Measurements from ENCODE around the gene TXNDC12. TPM values are rescaled to one million over a fixed set of nuclear protein-coding genes. Genes with fewer than 3 reads are reported as not detected.
"Not testable (repeated sequence)": the region's sequence is repeated elsewhere in the genome, so short reads cannot be mapped to it uniquely, and the experiment has no call there.

TXNDC12 gene
- total RNA-seq, 1 donor from 2014 or later, result 28.5 TPM

DNA sequence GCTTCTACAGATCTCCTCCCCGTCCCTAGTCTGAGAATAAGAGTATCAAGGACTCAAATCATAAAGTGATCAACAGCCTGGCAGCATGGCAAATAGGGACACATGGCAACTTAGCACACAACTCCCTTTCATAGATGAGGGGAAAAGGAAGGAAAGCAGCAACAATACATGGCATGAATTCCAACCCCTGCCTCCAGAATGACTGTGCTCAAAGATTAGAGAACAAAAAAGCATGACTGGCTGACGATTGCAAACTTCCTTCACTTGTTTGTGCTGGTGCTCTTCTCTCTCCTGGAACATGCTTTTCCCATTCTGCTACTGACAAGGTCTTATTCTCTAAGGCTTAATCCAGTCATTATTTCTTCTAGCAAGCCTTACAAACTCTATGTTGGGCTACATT, 32.9 kb downstream of the TXNDC12 start:
- Histone ChIP-seq H3K9me3 (no peaks in the 10 kb centered on the region), H3K27me3 (no peaks in the 10 kb centered on the region), H3K4me1 (no peaks in the 10 kb centered on the region), H3K27ac (no peak overlapping the region), H3K4me3 (no peak overlapping the region), H3K36me3 (peaks cover 0 to 44% of the 10 kb centered on the region in 2 donors)
- no peak for DNase-seq (ENCODE audit: extremely low spot score in 2 of 2)
- TF ChIP-seq POLR2AphosphoS5 (IDR thresholded peaks at IDR 0.05; ENCODE audit: insufficient read depth in 1 of 2, low read depth in 1 of 2), result no peak
- TF ChIP-seq POLR2A (IDR thresholded peaks at IDR 0.05), result no peak
- TF ChIP-seq, protein P1, sequence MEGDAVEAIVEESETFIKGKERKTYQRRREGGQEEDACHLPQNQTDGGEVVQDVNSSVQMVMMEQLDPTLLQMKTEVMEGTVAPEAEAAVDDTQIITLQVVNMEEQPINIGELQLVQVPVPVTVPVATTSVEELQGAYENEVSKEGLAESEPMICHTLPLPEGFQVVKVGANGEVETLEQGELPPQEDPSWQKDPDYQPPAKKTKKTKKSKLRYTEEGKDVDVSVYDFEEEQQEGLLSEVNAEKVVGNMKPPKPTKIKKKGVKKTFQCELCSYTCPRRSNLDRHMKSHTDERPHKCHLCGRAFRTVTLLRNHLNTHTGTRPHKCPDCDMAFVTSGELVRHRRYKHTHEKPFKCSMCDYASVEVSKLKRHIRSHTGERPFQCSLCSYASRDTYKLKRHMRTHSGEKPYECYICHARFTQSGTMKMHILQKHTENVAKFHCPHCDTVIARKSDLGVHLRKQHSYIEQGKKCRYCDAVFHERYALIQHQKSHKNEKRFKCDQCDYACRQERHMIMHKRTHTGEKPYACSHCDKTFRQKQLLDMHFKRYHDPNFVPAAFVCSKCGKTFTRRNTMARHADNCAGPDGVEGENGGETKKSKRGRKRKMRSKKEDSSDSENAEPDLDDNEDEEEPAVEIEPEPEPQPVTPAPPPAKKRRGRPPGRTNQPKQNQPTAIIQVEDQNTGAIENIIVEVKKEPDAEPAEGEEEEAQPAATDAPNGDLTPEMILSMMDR (IDR thresholded peaks at IDR 0.05), result no peak
- intact Hi-C loops (cut with DNase I), result no loop called here

DNA sequence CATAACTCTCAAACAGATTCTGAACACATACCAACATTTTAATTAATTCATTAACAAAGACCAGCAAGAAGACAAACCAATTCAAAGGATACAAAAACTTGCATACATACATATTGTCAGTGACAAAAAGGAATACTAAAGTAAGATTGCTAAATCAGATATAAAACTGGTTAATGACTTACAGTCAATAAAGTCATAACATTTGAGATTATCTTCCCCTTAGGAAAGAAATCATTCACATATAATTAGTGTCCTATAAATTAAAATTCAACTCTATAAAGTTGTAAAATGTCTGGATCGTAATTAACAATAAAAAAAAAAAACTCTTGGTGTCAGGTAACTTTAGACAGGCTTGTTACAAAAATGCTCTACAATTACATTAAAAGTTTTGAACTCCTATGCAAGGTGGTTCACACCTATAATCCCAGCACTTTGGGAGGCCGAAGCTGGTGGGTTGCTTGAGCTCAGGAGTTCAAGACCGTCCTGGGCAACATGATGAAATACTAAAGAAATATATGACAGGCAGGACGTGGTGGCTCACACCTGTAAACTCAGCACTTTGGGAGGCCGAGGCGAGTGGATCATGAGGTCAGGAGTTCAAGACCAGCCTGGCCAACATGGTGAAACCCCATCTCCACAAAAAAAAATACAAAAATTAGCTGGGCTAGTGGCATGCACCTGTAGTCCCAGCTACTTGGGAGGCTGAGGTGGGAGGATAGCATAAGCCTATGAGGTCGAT, 46.8 kb downstream of the TXNDC12 start:
- H3K36me3 ChIP-seq, result no peaks in the 10 kb centered on the region
- no peaks in the 10 kb centered on the region for H3K9me3 ChIP-seq
- no peaks in the 10 kb centered on the region for H3K27me3 ChIP-seq
- no peak overlapping the region for H3K4me3 ChIP-seq
- H3K27ac ChIP-seq, result no peak overlapping the region
- intact Hi-C loops (cut with DNase I), result no loop called here
- no peaks in the 10 kb centered on the region for H3K4me1 ChIP-seq
- DNase-seq (ENCODE audit: extremely low spot score in 2 of 2), result no peak
- TF ChIP-seq, protein P1 (IDR thresholded peaks at IDR 0.05), result no peak
- no peak for TF ChIP-seq POLR2AphosphoS5 (IDR thresholded peaks at IDR 0.05; ENCODE audit: insufficient read depth in 1 of 2, low read depth in 1 of 2)
- TF ChIP-seq POLR2A (IDR thresholded peaks at IDR 0.05), result no peak

DNA sequence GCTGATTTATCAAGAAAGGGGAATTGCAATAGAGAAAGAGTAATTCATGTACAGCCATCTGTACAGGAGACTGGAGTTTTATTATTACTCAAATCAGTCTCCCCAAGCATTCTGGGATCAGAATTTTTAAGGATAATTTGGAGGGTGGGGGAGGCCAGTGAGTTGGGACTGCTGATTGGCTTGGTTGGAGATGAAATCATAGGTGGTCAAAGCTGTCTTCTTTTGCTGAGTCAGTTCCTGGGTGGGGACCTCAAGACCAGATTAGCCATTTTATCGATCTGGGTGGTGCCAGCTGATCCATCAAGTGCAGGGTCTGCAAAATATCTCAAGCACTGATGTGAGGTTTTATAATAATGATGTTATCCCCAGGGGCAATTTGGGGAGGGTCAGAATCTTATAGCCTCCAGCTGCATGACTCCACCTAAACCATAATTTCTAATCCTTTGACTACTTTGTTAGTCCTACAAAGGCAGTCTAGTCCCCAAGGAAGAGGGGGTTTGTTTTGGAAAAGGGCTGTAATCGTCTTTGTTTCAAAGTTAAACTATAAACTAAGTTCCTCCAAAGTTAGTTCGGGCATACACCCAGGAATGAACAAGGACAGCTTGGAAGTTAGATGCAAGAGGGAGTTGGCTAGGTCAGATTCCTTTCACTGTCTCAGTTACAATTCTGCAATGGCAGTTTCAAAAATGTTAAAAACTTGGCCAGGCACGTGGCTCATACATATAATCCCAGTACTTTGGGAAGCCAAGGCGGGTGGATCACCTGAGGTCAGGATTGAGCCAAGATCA, 47.6 kb downstream of the TXNDC12 start:
- no peaks in the 10 kb centered on the region for H3K27me3 ChIP-seq
- DNase-seq (ENCODE audit: extremely low spot score in 2 of 2), result no peak
- intact Hi-C loops (cut with DNase I), result no loop called here
- no peak overlapping the region for H3K4me3 ChIP-seq
- no peak overlapping the region for H3K27ac ChIP-seq
- TF ChIP-seq POLR2A (IDR thresholded peaks at IDR 0.05), result no peak
- TF ChIP-seq, protein P1 (IDR thresholded peaks at IDR 0.05), result no peak
- TF ChIP-seq POLR2AphosphoS5 (IDR thresholded peaks at IDR 0.05; ENCODE audit: insufficient read depth in 1 of 2, low read depth in 1 of 2), result no peak
- H3K36me3 ChIP-seq, result no peaks in the 10 kb centered on the region
- no peaks in the 10 kb centered on the region for H3K4me1 ChIP-seq
- H3K9me3 ChIP-seq, result no peaks in the 10 kb centered on the region

DNA sequence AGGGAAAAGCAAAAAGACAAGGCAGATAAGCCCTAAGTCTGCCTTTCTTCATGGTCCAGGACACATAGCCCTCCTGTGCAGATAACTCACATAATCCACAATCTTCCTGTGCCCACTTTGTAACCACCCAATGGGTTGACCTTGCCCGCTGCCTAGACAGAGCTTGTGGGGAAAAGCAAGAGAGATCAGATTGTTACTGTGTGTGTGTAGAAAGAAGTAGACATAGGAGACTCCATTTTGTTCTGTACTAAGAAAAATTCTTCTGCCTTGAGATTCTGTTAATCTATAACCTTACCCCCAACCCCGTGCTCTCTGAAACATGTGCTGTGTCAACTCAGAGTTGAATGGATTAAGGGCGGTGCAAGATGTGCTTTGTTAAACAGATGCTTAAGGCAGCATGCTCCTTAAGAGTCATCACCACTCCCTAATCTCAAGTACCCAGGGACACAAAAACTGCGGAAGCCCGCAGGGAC, 48.9 kb downstream of the TXNDC12 start:
- H3K4me1 ChIP-seq; H3K27me3 ChIP-seq; intact Hi-C loops (cut with DNase I); H3K9me3 ChIP-seq; DNase-seq (ENCODE audit: extremely low spot score in 2 of 2); H3K4me3 ChIP-seq; H3K27ac ChIP-seq; H3K36me3 ChIP-seq: not testable (repeated sequence)

- intact Hi-C loops (cut with DNase I); H3K4me3 ChIP-seq; H3K27ac ChIP-seq; DNase-seq (ENCODE audit: extremely low spot score in 2 of 2); H3K27me3 ChIP-seq; H3K4me1 ChIP-seq; H3K9me3 ChIP-seq; H3K36me3 ChIP-seq: not testable (repeated sequence)
Observed at GRCh38 chr1:52005548-52005947, 49.4 kb downstream of the TXNDC12 start.

DNA sequence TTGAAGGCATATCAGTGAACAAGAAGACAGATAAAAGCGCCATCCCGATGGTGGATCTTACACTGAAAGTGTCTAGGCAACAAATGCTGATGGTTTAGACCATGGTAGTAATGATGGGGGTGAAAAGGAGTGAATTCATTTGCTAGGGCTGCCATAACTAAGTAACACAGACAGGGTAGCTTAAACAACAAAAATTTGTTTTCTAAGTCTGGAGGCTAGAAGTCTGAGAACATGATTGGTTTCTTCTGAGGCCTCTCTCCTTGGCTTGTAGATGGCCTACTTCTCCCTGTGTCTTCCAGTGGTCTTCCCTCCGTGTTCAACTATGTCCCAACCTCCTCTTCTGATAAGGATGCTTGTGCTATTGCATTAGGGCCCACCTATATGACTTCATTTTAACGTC, 51.1 kb downstream of the TXNDC12 start:
- H3K36me3 ChIP-seq, result no peaks in the 10 kb centered on the region
- no peak for TF ChIP-seq POLR2AphosphoS5 (IDR thresholded peaks at IDR 0.05; ENCODE audit: insufficient read depth in 1 of 2, low read depth in 1 of 2)
- TF ChIP-seq POLR2A (IDR thresholded peaks at IDR 0.05), result no peak
- TF ChIP-seq, protein P1 (IDR thresholded peaks at IDR 0.05), result no peak
- no peak for DNase-seq (ENCODE audit: extremely low spot score in 2 of 2)
- H3K9me3 ChIP-seq, result no peaks in the 10 kb centered on the region
- no peak overlapping the region for H3K27ac ChIP-seq
- intact Hi-C loops (cut with DNase I), result no loop called here
- H3K4me3 ChIP-seq, result no peak overlapping the region
- no peaks in the 10 kb centered on the region for H3K4me1 ChIP-seq
- H3K27me3 ChIP-seq, result no peaks in the 10 kb centered on the region
